Head of caudate nucleus (tissue), 42 donors: ENCODE data around the gene TOR2A.

Experiments
- DNase-seq, 42 donors: peaks; one replicate each; pipeline versions ENCODE4 v3.0.0 to v3.0.0-alpha.2; 2020 to 2021; ENCODE audit warnings: mixed read lengths in 7 of 42
- intact Hi-C: fragments of 100-400 bp; cut with DNase I; formaldehyde crosslinking; loops from one replicate; pipeline ENCODE4 v1.15.0; 2022

The TOR2A gene

GRCh38 chr9:127729522-127730256, 5.4 kb downstream of the TOR2A start:
- intact Hi-C loops: loop anchor here (5.0 to 10.0 kb wide), 3 partner anchors 137 to 225 kb away; partner anchors contain the start of gene AK1
- DNase-seq: no peak

GRCh38 chr9:127728808-127729207, 6.3 kb downstream of the TOR2A start:
- intact Hi-C loops: no loop called here

GRCh38 chr9:127726871-127727270, 8.2 kb downstream of the TOR2A start:
- no peak for DNase-seq
- intact Hi-C loops: no loop called here

More at GRCh38 chr9:127728808-127729207, 6.3 kb downstream of the TOR2A start:
- DNase-seq: no peak

GRCh38 chr9:127724012-127724411, 11.1 kb downstream of the TOR2A start:
- no peak for DNase-seq

GRCh38 chr9:127723444-127723843, 11.7 kb downstream of the TOR2A start:
- intact Hi-C loops: no loop called here
- no peak for DNase-seq

More at GRCh38 chr9:127724012-127724411, 11.1 kb downstream of the TOR2A start:
- intact Hi-C loops: no loop called here

GRCh38 chr9:127723013-127723412, 12.1 kb downstream of the TOR2A start:
- DNase-seq: no peak
- intact Hi-C loops: no loop called here

- intact Hi-C loops: no loop called here
- DNase-seq: no peak
These were observed 12.9 kb downstream of the TOR2A start for GRCh38 chr9:127722055-127722745.

- intact Hi-C loops: no loop called here
- peak in 29 of 42 donors; percentile 23 to 80 (median 41) for DNase-seq
These were observed 13.7 kb downstream of the TOR2A start for GRCh38 chr9:127721391-127721821.

GRCh38 chr9:127720865-127721227, 14.2 kb downstream of the TOR2A start:
- DNase-seq: no peak
- intact Hi-C loops: no loop called here

GRCh38 chr9:127720031-127720864, 14.8 kb downstream of the TOR2A start:
- intact Hi-C loops: no loop called here
- no peak for DNase-seq

GRCh38 chr9:127717766-127718165, 17.3 kb downstream of the TOR2A start:
- intact Hi-C loops: loop anchor here (5.0 kb wide), 1 partner anchor 105 kb away; the partner anchor contains the start of gene STXBP1

GRCh38 chr9:127716412-127716811, 18.7 kb downstream of the TOR2A start:
- DNase-seq: no peak
- intact Hi-C loops: loop anchor here (5.0 kb wide), 1 partner anchor 104 kb away; the partner anchor contains the start of gene STXBP1

More at GRCh38 chr9:127717766-127718165, 17.3 kb downstream of the TOR2A start:
- peak in 5 of 42 donors; percentile 24 to 56 (median 45) for DNase-seq

GRCh38 chr9:127715470-127716337, 19.4 kb downstream of the TOR2A start, which contains the start of the genes PTRH1 and TTC16:
Gene PTRH1, minus strand, starts transcription at chr9:127715663. Its CDS starts 24 bp downstream, at chr9:127715639.
Gene TTC16, plus strand, starts transcription at chr9:127716079. Its CDS starts 67 bp downstream, at chr9:127716146.
- intact Hi-C loops: loop anchor here (5.0 kb wide), 1 partner anchor 103 kb away; the partner anchor contains the start of gene STXBP1
- DNase-seq: peak; percentile 94 to 100 (median 99)

GRCh38 chr9:127714951-127715469, 20.1 kb downstream of the TOR2A start:
- intact Hi-C loops: loop anchor here (5.0 kb wide), 1 partner anchor 103 kb away; the partner anchor contains the start of gene STXBP1
- DNase-seq: peak in 1 of 42 donors; percentile 23

GRCh38 chr9:127714020-127714750, 20.9 kb downstream of the TOR2A start:
- no peak for DNase-seq
- intact Hi-C loops: no loop called here

- intact Hi-C loops: no loop called here
These were observed 22.2 kb downstream of the TOR2A start for GRCh38 chr9:127712867-127713266.

GRCh38 chr9:127712371-127712770, 22.7 kb downstream of the TOR2A start:
- DNase-seq: no peak
- intact Hi-C loops: no loop called here

More at GRCh38 chr9:127712867-127713266, 22.2 kb downstream of the TOR2A start:
- DNase-seq: no peak
